Measurements from ENCODE around the gene THOC6.

Gene THOC6

DNA sequence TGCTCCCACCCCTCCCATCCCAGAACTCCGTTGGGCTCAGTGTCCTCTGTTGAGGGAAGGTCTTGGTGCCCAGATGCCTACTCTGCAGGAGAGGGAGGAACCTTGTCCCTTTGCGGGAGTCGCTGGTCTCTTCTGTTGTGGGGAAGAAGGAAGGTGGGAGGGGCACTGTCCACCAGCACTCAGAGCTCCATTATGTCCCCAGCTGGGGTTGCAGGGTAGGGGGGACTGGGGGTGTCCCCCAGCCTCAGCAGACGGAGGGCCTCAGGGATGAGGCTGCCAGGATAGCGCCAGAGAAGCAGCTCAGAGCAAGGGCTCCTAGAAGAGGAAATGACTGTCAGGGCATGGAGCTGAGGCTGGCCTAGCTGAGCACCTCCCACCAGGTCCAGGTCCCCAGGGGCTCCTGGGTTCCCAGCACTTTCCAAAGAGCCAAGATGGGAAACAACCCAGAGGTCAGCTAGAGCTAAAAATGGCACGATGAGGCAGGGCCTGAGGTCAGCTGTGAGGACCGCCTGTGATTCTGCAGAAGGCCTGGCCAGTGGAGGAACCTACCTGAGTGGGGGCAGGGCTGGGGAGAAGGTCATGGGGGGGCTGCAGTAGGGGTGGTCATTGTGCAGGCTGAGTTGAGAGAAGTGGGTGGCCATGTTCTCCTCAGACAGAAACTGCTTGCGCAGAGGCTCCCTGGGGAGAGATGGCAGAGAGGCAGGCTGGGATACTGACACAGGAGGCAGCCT lies 986 bp upstream of the THOC6 start:
- 27 to 33% methylated on average over 8 of the region's 8 CpGs for WGBS, 2 experiments
- H3K4me1 ChIP-seq (ENCODE audit: control insufficient read depth, insufficient read depth, low read length): peaks cover 25% of the 10 kb centered on the region
- peak overlapping the region; percentile 60 for H3K4me3 ChIP-seq (ENCODE audit: insufficient read depth, low read depth, low read length)
- peaks cover 17% of the 10 kb centered on the region for H3K36me3 ChIP-seq (ENCODE audit: control insufficient read depth, insufficient read depth, low read length)
- H3K27me3 ChIP-seq (ENCODE audit: control insufficient read depth, insufficient read depth, low read length, poor library complexity, severe bottlenecking): no peaks in the 10 kb centered on the region
- H3K9me3 ChIP-seq (ENCODE audit: control insufficient read depth, low read length): no peaks in the 10 kb centered on the region
- H3K27ac ChIP-seq (ENCODE audit: insufficient read depth, low read depth, low read length, poor library complexity, severe bottlenecking): peak overlapping the region; percentile 83

- Histone ChIP-seq H3K36me3 (ENCODE audit: control insufficient read depth, insufficient read depth, low read length) (peaks cover 17% of the 10 kb centered on the region), H3K27me3 (ENCODE audit: control insufficient read depth, insufficient read depth, low read length, poor library complexity, severe bottlenecking) (peaks cover under 1% of the 10 kb centered on the region), H3K4me3 (ENCODE audit: insufficient read depth, low read depth, low read length) (peak overlapping the region; percentile 60), H3K27ac (ENCODE audit: insufficient read depth, low read depth, low read length, poor library complexity, severe bottlenecking) (peak overlapping the region; percentile 79), H3K9me3 (ENCODE audit: control insufficient read depth, low read length) (no peaks in the 10 kb centered on the region), H3K4me1 (ENCODE audit: control insufficient read depth, insufficient read depth, low read length) (peaks cover 25% of the 10 kb centered on the region)
- WGBS, 2 experiments: 4% methylated on average over 6 of the region's 6 CpGs
Measured at GRCh38 chr16:3023415-3023668, 493 bp upstream of the THOC6 start.

DNA sequence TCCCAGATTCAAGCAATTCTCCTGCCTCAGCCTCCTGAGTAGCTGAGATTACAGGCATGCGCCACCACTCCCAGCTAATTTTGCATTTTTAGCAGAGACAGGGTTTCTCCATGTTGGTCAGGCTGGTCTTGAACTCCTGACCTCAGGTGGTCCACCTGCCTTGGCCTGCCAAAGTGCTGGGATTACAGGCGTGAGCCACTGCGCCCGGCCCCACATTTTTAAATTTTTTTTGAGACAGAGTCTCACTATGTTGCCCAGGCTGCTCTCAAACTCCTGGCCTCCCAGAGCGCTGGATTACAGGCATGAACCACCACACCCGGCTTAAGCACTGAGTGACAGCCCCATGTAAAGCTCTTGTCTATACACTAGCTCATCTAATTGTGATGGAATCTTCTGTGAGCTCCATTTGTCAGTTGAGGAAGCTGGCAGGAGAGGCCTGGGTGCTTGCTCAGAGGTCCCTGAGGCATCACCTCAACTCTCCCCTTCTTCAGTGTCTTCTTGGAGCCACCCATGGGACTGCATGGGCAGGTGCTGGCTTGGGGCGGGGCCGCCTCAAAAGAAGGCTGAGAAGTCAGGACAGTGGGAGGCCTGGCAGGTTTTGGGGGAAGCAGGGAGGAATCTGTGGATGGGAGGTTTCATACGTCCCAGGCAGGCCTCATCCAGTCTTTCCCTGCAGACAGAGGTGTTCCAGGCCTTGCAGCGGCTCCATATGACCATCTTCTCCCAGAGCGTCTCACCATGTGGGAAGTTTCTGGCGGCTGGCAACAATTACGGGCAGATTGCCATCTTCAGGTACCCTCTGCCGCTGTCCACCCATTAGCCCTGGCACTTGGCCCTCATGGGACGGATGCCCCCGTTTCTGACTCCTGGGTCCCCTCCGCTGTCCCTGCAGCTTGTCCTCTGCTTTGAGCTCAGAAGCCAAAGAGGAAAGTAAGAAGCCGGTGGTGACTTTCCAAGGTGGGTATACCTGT lies 1.5 kb downstream of the THOC6 start:
- no peaks in the 10 kb centered on the region for H3K9me3 ChIP-seq (ENCODE audit: control insufficient read depth, low read length)
- no peak overlapping the region for H3K27ac ChIP-seq (ENCODE audit: insufficient read depth, low read depth, low read length, poor library complexity, severe bottlenecking)
- peaks cover 23% of the 10 kb centered on the region for H3K4me1 ChIP-seq (ENCODE audit: control insufficient read depth, insufficient read depth, low read length)
- WGBS, 2 experiments: 96% methylated on average over 18 of the region's 18 CpGs
- peaks cover 17% of the 10 kb centered on the region for H3K36me3 ChIP-seq (ENCODE audit: control insufficient read depth, insufficient read depth, low read length)
- peaks cover 21% of the 10 kb centered on the region for H3K27me3 ChIP-seq (ENCODE audit: control insufficient read depth, insufficient read depth, low read length, poor library complexity, severe bottlenecking)
- H3K4me3 ChIP-seq (ENCODE audit: insufficient read depth, low read depth, low read length): no peak overlapping the region

DNA sequence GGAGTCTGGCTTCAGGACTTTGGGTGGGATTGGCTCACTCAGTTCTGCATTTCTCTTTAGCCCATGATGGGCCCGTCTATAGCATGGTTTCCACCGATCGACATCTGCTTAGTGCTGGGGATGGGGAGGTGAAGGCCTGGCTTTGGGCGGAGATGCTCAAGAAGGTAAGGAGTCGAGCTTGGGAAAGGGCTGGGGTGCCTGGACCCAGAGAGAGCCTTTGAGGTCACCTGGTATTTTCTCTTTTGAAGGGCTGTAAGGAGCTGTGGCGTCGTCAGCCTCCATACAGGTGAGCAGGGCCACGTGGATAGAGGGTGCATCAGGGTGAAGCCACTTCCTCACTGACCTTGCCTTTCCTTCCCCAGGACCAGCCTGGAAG lies 2.2 kb downstream of the THOC6 start:
- Histone ChIP-seq H3K4me1 (ENCODE audit: control insufficient read depth, insufficient read depth, low read length) (peaks cover 23% of the 10 kb centered on the region), H3K27ac (ENCODE audit: insufficient read depth, low read depth, low read length, poor library complexity, severe bottlenecking) (no peak overlapping the region), H3K36me3 (ENCODE audit: control insufficient read depth, insufficient read depth, low read length) (peaks cover 17% of the 10 kb centered on the region), H3K4me3 (ENCODE audit: insufficient read depth, low read depth, low read length) (no peak overlapping the region), H3K9me3 (ENCODE audit: control insufficient read depth, low read length) (no peaks in the 10 kb centered on the region), H3K27me3 (ENCODE audit: control insufficient read depth, insufficient read depth, low read length, poor library complexity, severe bottlenecking) (peaks cover 27% of the 10 kb centered on the region)
- 95 to 96% methylated on average over 8 of the region's 8 CpGs for WGBS, 2 experiments

DNA sequence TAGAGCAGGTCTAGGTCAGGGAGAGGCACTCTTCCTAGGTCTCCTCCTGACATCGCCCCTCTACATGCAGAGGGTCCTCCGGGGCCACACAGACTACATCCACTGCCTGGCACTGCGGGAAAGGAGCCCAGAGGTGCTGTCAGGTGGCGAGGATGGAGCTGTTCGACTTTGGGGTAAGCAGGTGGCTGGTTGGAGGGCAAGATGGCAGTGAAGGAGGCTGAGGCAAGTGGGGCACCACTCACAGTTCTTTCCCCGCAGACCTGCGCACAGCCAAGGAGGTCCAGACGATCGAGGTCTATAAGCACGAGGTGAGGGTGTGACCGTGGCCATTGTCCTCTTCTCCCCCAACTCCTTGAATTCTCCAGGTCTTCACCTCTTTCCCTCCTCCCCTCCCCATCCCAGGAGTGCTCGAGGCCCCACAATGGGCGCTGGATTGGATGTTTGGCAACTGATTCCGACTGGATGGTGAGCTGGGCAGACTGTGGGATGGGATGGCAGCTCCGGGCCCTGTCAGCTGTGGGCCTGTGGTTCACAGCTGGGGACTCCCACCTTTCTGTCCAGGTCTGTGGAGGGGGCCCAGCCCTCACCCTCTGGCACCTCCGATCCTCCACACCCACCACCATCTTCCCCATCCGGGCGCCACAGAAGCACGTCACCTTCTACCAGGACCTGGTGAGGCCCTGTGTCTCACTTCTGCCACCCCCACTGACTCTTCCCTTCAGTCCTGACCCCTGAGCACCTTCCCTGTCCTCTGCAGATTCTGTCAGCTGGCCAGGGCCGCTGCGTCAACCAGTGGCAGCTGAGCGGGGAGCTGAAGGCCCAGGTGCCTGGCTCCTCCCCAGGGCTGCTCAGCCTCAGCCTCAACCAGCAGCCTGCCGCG lies 3.0 kb downstream of the THOC6 start:
- Histone ChIP-seq H3K9me3 (ENCODE audit: control insufficient read depth, low read length) (no peaks in the 10 kb centered on the region), H3K4me1 (ENCODE audit: control insufficient read depth, insufficient read depth, low read length) (peaks cover 17% of the 10 kb centered on the region), H3K36me3 (ENCODE audit: control insufficient read depth, insufficient read depth, low read length) (peaks cover 17% of the 10 kb centered on the region), H3K27me3 (ENCODE audit: control insufficient read depth, insufficient read depth, low read length, poor library complexity, severe bottlenecking) (peaks cover 29% of the 10 kb centered on the region), H3K27ac (ENCODE audit: insufficient read depth, low read depth, low read length, poor library complexity, severe bottlenecking) (no peak overlapping the region), H3K4me3 (ENCODE audit: insufficient read depth, low read depth, low read length) (no peak overlapping the region)
- WGBS, 2 experiments: 95 to 97% methylated on average over 24 of the region's 24 CpGs

GRCh38 chr16:3027489-3027795 lies 3.6 kb downstream of the THOC6 start:
- peaks cover 17% of the 10 kb centered on the region for H3K36me3 ChIP-seq (ENCODE audit: control insufficient read depth, insufficient read depth, low read length)
- H3K4me3 ChIP-seq (ENCODE audit: insufficient read depth, low read depth, low read length): no peak overlapping the region
- H3K9me3 ChIP-seq (ENCODE audit: control insufficient read depth, low read length): no peaks in the 10 kb centered on the region
- H3K27me3 ChIP-seq (ENCODE audit: control insufficient read depth, insufficient read depth, low read length, poor library complexity, severe bottlenecking): peaks cover 35% of the 10 kb centered on the region
- no peak overlapping the region for H3K27ac ChIP-seq (ENCODE audit: insufficient read depth, low read depth, low read length, poor library complexity, severe bottlenecking)
- 87 to 96% methylated on average over 8 of the region's 8 CpGs for WGBS, 2 experiments
- H3K4me1 ChIP-seq (ENCODE audit: control insufficient read depth, insufficient read depth, low read length): peaks cover 11% of the 10 kb centered on the region

- peak overlapping the region; percentile 26 for H3K27ac ChIP-seq (ENCODE audit: insufficient read depth, low read depth, low read length, poor library complexity, severe bottlenecking)
- peak overlapping the region; percentile 20 for H3K4me3 ChIP-seq (ENCODE audit: insufficient read depth, low read depth, low read length)
- H3K36me3 ChIP-seq (ENCODE audit: control insufficient read depth, insufficient read depth, low read length): peaks cover 17% of the 10 kb centered on the region
- peaks cover 4% of the 10 kb centered on the region for H3K4me1 ChIP-seq (ENCODE audit: control insufficient read depth, insufficient read depth, low read length)
- H3K9me3 ChIP-seq (ENCODE audit: control insufficient read depth, low read length): no peaks in the 10 kb centered on the region
- H3K27me3 ChIP-seq (ENCODE audit: control insufficient read depth, insufficient read depth, low read length, poor library complexity, severe bottlenecking): peaks cover 39% of the 10 kb centered on the region
- 6% methylated on average over 58 of the region's 58 CpGs for WGBS, 2 experiments
Measured at GRCh38 chr16:3027983-3028715, 4.3 kb downstream of the THOC6 start.

- Histone ChIP-seq H3K27ac (ENCODE audit: insufficient read depth, low read depth, low read length, poor library complexity, severe bottlenecking) (no peak overlapping the region), H3K4me1 (ENCODE audit: control insufficient read depth, insufficient read depth, low read length) (no peaks in the 10 kb centered on the region), H3K9me3 (ENCODE audit: control insufficient read depth, low read length) (no peaks in the 10 kb centered on the region), H3K4me3 (ENCODE audit: insufficient read depth, low read depth, low read length) (no peak overlapping the region), H3K36me3 (ENCODE audit: control insufficient read depth, insufficient read depth, low read length) (peaks cover 17% of the 10 kb centered on the region), H3K27me3 (ENCODE audit: control insufficient read depth, insufficient read depth, low read length, poor library complexity, severe bottlenecking) (peaks cover 43% of the 10 kb centered on the region)
- 64 to 68% methylated on average over 15 of the region's 15 CpGs for WGBS, 2 experiments
Measured at GRCh38 chr16:3028716-3029319, 5.0 kb downstream of the THOC6 start.

GRCh38 chr16:3029491-3030221 lies 5.8 kb downstream of the THOC6 start:
- 78 to 79% methylated on average over 59 of the region's 59 CpGs for WGBS, 2 experiments
- peaks cover 17% of the 10 kb centered on the region for H3K36me3 ChIP-seq (ENCODE audit: control insufficient read depth, insufficient read depth, low read length)
- no peaks in the 10 kb centered on the region for H3K4me1 ChIP-seq (ENCODE audit: control insufficient read depth, insufficient read depth, low read length)
- no peak overlapping the region for H3K27ac ChIP-seq (ENCODE audit: insufficient read depth, low read depth, low read length, poor library complexity, severe bottlenecking)
- peaks cover 51% of the 10 kb centered on the region for H3K27me3 ChIP-seq (ENCODE audit: control insufficient read depth, insufficient read depth, low read length, poor library complexity, severe bottlenecking)
- H3K9me3 ChIP-seq (ENCODE audit: control insufficient read depth, low read length): no peaks in the 10 kb centered on the region
- H3K4me3 ChIP-seq (ENCODE audit: insufficient read depth, low read depth, low read length): no peak overlapping the region
